SHP77 (cell line): ENCODE data around the gene MYZAP.

ENCODE experiments used
- DNase-seq, 2 experiments: peaks; one replicate each; lab custom pipeline; 2025; lab: John Stamatoyannopoulos, UW

The MYZAP gene

GRCh38 chr15:57662091-57662744, 70.5 kb downstream of the MYZAP start:
- no peak for DNase-seq

DNA sequence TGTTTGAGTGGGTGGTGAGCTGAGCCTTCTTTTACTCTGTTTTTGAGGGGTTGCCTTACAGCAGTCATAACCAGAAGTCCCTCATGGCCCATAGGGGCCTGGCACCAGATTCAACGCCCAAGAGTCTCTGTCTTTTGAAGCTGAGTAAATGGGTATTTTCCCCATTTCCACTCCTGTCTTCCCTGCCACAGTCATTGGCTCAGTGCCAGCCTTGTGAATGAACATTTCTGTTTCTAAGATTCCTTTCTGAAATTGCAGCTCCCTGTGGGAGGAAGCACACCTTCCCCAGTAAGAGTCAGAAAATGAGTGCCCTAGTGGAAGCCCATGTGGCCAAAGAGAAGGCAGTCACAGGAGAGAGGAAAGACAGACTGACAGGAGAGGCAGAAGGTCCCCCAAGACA, 71.1 kb downstream of the MYZAP start:
- no peak for DNase-seq

- DNase-seq: no peak
These were observed 71.6 kb downstream of the MYZAP start for GRCh38 chr15:57663262-57663661.

- DNase-seq: no peak
These were observed 73.5 kb downstream of the MYZAP start for GRCh38 chr15:57665194-57665593.

DNA sequence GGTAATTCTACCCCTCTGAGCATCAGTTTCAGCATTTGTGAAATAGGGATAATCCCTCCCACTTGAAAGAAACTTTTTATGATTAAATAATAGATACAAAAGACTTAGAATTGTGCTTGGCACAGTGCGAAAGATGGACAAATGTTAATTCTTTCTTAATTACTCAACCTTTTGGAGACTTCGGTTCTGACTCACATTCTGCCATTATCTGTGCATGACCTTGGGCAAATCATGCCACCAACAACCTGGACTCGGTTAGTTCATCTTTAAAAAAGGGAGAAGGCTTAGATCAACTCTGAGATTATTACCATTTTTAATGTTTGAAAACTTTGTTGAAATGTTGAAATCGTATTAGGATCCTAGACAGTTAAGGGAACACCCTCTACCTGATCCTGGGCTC, 74.2 kb downstream of the MYZAP start:
- DNase-seq: no peak

DNA sequence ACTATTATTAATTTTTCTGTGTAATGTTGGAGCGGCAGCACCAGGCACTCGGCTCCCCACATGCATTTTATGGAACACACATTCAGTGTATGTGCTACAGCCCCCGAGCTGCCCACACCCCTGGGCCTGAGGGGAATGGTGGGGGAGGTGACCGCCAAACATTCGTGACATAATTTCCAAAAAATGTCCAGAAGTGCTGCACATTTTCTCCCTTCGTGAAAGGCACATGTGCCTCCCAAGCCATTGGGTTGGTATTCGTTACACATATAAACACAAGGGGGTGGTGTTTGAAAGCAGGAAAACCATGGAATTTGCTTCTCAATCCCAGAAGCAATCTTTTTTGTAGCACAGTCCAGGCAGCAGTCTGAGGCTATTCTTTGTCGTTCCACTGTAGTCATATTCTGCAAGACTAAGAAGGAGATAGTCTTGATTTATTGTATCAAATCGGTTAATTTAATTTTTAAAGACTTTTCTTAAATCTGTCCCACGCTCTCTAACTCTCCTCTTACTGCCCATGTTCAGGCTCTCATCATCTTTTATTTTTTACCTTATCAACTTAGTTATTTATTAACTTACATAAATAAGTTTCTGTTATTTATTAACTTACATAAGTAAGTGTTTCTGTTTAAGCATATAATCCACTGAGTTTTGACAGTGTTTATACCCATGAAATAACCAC, 75.6 kb downstream of the MYZAP start:
- peak; percentile 9 to 25 for DNase-seq

DNA sequence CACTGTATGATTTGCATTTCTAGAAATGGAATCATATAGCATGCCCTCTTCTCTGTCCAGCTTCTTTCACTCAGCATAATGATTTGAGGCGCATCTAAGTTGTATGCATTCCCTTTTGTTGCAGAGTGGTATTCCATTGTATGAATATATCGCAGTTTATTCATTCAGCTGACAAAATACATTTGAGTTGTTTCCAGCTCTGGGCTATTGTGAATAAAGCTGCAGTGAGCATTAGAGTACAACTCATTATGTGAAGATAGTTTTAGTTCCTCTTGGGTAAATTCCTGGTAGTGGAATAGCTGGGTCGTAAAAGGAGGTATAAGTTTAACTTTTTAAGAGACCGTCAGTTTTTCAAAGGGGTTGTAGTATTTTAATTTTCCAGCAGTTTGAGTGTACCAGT, 76.3 kb downstream of the MYZAP start:
- no peak for DNase-seq

DNA sequence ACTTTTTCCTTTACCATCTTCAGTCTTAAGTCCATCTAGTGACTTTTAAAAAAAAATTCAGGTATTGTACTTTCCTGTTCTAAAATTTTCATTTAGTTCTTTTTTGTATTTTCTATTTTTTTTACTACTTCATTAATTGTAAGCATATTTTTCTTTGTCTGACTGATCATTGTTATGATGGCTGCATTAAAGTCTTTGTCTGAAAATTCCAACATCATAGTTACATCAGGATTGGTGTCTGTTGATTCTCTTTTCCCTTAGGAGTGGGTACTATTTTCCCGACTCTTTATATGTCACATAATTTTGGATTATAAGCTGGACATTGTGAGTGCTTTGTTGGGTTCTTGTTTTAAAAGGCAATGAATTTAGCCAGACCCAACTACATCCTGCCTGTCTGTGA, 79.9 kb downstream of the MYZAP start:
- DNase-seq: no peak

GRCh38 chr15:57675481-57676181, 83.9 kb downstream of the MYZAP start:
- no peak for DNase-seq

DNA sequence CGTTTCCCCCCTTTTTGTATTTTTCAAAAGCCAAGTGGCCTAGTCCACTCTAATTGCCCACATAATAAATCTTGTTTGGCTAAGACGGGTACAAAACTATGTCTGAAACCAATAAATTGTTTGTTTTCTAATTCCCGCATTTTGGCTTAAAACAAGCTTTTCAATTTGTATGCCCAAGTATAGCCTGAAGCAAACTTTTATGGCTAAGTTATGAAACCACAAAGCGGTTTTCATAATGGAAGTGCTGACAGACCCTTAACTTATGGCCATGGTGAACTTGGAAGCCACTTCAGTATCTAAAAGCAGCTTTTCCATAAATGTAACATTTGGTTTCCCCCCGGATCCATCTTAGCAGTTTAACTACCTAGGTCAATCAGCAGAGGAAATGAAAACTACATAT, 84.9 kb downstream of the MYZAP start:
- DNase-seq: no peak

GRCh38 chr15:57677204-57677603, 85.5 kb downstream of the MYZAP start:
- no peak for DNase-seq

GRCh38 chr15:57680021-57680420, 88.3 kb downstream of the MYZAP start:
- DNase-seq: no peak

DNA sequence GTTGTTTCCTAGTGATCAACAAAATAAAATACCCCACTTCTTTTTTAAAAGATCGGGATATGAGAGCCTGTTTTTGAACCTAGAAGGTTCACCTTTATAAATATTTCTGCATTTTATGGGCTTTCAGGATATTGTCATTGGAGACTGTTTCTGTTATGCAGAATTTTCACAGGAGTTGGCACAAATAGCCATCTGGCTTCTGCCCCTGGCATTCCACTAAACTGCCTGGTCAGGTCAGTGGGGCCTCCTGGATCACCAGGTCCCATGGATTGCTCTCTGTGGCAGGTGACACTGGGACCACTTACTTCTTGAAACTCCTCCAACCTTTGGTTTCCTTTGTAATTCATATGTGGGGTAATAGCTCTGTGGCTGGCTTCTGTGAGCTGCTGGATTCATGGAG, 89.3 kb downstream of the MYZAP start:
- no peak for DNase-seq

DNA sequence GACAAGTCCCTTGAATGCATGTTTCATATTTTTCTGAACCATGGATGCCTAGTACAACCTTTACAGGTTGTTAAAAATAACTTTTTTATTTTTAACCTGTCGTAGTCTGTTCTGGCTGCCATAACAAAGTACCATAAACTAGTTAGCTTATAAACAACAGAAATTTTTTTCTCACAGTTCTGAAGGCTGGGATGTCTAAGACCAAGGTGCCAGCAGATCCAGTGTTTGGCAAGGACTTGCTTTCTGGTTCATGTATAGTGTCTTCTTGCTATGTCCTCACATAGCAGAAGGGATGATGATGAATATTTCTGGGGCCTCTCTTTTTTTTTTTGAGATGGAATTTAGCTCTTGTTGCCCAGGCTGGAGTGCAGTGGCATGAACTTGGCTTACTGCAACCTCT, 91.8 kb downstream of the MYZAP start:
- no peak for DNase-seq

DNA sequence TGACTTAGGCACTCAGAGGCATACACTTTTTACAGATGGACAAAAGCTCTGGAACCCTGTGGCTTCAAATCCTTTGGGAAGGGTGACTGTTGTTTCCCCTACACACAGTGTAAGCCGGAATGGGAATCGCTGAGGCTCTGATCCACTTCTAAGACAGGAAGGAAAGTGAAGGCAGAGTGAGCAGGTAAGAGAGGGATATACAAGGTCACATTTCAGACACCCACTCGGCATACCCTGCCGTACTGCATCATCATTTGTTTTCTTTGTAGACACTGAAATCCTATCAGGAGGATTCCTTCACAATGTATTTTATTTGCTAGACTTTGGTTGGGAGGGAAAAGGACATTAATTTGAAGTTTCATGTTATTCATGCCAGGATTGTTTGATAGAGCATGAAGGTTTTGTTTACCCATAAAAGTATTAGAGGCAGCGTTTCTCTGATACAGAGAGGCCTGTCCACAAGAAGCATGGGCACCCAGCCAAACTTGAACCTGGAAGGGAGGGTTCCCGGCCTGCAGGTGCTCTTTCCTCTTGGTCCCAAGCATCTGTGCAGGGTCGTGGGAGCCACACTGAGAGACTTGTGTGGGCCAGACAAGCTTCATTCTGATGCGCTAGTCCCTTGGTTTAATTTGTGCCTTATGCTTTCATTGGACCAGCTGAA, 92.9 kb downstream of the MYZAP start:
- peak; percentile 38 to 74 for DNase-seq

GRCh38 chr15:57685306-57686095, 93.8 kb downstream of the MYZAP start:
- DNase-seq: peak in 1 of 2 experiments; percentile 17

DNA sequence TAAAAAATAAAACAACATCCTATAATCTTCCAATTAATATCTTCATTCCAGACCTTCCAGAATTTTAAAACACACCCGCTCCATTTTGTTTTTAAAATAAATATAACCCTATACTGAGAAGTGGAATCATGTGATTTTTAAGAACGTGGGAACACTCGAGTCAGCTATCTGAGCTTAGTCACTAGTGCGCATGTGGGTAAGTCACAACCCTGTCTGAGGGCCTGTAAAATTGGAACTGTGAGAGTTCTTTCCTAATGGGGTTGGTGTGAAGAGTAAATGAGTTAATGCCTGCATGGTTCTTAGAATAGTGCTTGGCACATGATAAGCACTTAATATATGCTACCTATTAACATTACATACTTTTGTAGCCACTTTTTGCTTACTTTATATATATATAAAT, 95.0 kb downstream of the MYZAP start:
- DNase-seq: no peak

DNA sequence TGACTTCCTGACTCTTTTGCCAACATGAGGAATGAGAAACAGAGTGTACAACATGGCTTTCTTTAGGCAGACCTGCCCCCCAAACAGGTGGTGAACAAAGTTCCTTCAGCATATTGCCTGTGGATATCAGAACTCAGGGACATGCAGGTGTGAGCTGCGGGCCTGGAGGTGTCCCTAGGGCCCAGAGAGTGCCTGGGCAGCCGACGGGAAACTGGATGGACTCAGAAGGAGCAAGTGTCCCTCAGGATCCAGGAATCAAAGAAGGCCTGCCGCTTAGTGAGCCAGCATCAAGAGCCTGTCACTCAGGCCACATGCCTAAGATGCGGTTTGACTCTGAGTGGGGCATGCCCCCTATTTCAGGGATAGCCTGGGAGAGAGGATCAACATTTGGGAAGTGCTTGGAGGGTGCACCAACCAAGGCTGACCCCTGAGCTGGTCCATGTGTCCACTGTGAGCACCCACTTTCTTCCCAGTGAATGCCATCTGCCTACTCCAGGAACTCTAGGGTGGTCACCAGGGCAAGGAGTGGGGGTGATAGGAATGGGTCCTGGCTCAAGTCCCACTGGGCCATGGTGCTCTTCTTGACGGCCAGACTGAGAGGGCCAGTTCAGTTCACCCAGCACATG, 98.8 kb downstream of the MYZAP start:
- no peak for DNase-seq

GRCh38 chr15:57691082-57691481, 99.4 kb downstream of the MYZAP start:
- no peak for DNase-seq

DNA sequence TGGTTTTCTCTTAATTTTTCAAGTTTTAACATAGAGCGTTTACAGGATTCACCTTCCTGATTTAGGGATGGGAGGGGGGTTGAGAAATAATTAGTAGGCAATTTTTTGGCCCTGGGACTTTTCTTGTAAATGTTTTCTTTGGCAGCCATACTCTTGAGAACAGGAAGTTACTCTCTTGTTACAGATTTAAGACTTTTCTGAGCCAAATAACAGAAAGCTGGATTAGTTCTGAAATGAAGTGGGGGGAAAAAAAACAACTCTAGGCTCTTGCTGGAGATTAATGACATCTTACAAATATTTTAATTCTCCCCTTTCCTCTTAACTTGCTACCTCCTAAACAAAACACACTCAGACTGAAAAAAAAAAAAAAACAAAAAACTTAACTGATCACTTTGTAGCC, 101.0 kb downstream of the MYZAP start:
- DNase-seq: no peak

DNA sequence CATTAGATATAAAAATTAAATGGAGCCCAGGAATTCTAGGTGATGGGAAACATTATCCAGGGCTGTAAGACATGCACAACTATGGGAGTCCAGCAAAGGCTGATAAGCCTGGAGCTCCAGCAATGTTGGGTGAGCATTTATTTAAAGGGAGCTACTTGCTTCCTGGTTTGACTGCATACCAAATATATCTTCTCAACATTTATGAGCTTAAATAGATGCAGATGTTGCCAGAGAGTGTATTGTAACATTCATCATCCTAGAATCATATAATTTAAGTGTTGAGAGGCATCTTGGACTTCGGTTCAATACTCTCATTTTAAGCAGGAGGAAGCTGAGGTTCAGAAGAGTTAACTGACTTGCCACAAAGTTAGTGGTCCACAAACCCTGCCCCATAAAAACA, 102.6 kb downstream of the MYZAP start:
- no peak for DNase-seq

DNA sequence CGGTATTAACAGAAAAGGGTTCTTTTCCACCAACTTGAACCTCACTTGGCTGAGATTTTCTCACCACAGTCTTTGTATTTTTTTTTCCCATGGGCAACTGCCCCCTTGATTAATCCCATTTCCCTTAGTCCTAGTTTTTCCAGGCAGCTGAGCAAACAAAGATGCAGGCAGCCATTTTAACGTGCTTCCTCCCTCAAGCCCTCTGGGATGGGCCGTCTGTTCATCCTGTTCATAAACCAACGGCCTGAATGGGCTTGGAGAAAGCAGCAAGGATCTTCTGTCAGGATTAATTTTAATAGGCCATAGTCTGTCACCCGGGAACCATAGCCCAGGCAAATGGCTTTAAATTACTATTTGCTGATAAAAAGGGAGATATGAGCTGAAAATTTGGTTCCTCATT, 104.4 kb downstream of the MYZAP start:
- peak; percentile 60 to 71 for DNase-seq
